IPS-15b (cell line): ENCODE results near the gene NEK4.
A peak's percentile ranks its signal among the peaks of the same experiment; 100 is the strongest.

Experiments
- H3K27me3 ChIP-seq: one replicate; pipeline ENCODE4 v1.6.1; 2013; ENCODE audit warnings: low read length; ENCODE audit not compliant: control insufficient read depth, insufficient read depth
- H3K36me3 ChIP-seq: one replicate; pipeline ENCODE4 v1.6.1; 2013; ENCODE audit warnings: low read length; ENCODE audit not compliant: control insufficient read depth, insufficient read depth
- H3K4me1 ChIP-seq: one replicate; pipeline ENCODE4 v1.6.1; 2013; ENCODE audit warnings: mild to moderate bottlenecking, low read length; ENCODE audit not compliant: control insufficient read depth, insufficient read depth
- H3K4me3 ChIP-seq: one replicate; pipeline ENCODE4 v1.5.1; 2013; ENCODE audit warnings: low read depth, low read length
- H3K9ac ChIP-seq: one replicate; pipeline ENCODE4 v1.6.1; 2013; ENCODE audit warnings: low read depth, mild to moderate bottlenecking, low read length
- H3K9me3 ChIP-seq: one replicate; pipeline ENCODE4 v1.6.1; 2013; ENCODE audit warnings: mild to moderate bottlenecking, low read length; ENCODE audit not compliant: control insufficient read depth, insufficient read depth

The NEK4 gene

GRCh38 chr3:52696830-52697631 is 73.7 kb downstream of the NEK4 start:
- Histone ChIP-seq H3K4me1 (no peaks in the 10 kb centered on the region), H3K9ac (no peak overlapping the region), H3K36me3 (peaks cover 42% of the 10 kb centered on the region)

GRCh38 chr3:52695798-52696671 is 74.7 kb downstream of the NEK4 start:
- H3K9me3 ChIP-seq, result no peaks in the 10 kb centered on the region
- no peaks in the 10 kb centered on the region for H3K27me3 ChIP-seq
- H3K4me3 ChIP-seq, result no peak overlapping the region
- peaks cover 46% of the 10 kb centered on the region for H3K36me3 ChIP-seq
- H3K9ac ChIP-seq, result no peak overlapping the region
- no peaks in the 10 kb centered on the region for H3K4me1 ChIP-seq

More at GRCh38 chr3:52696830-52697631, 73.7 kb downstream of the NEK4 start:
- H3K4me3 ChIP-seq, result no peak overlapping the region
- no peaks in the 10 kb centered on the region for H3K27me3 ChIP-seq
- H3K9me3 ChIP-seq, result no peaks in the 10 kb centered on the region

- Histone ChIP-seq H3K4me1 (no peaks in the 10 kb centered on the region), H3K4me3 (no peak overlapping the region), H3K9me3 (no peaks in the 10 kb centered on the region), H3K27me3 (no peaks in the 10 kb centered on the region), H3K36me3 (peaks cover 54% of the 10 kb centered on the region), H3K9ac (no peak overlapping the region)
Observed at GRCh38 chr3:52694528-52695189, 76.1 kb downstream of the NEK4 start.

- no peaks in the 10 kb centered on the region for H3K4me1 ChIP-seq
Observed at GRCh38 chr3:52693071-52693470, 77.7 kb downstream of the NEK4 start.

GRCh38 chr3:52690560-52690959 is 80.2 kb downstream of the NEK4 start:
- Histone ChIP-seq H3K4me1 (no peaks in the 10 kb centered on the region), H3K9me3 (no peaks in the 10 kb centered on the region), H3K4me3 (no peak overlapping the region), H3K9ac (no peak overlapping the region), H3K27me3 (no peaks in the 10 kb centered on the region), H3K36me3 (peaks cover 63% of the 10 kb centered on the region)

More at GRCh38 chr3:52693071-52693470, 77.7 kb downstream of the NEK4 start:
- H3K36me3 ChIP-seq, result peaks cover 70% of the 10 kb centered on the region
- H3K4me3 ChIP-seq, result no peak overlapping the region
- no peaks in the 10 kb centered on the region for H3K9me3 ChIP-seq
- no peak overlapping the region for H3K9ac ChIP-seq
- no peaks in the 10 kb centered on the region for H3K27me3 ChIP-seq

GRCh38 chr3:52689151-52689550 is 81.6 kb downstream of the NEK4 start:
- no peak overlapping the region for H3K4me3 ChIP-seq
- no peak overlapping the region for H3K9ac ChIP-seq

GRCh38 chr3:52688266-52688665 is 82.5 kb downstream of the NEK4 start:
- Histone ChIP-seq H3K4me3 (no peak overlapping the region), H3K9me3 (no peaks in the 10 kb centered on the region), H3K36me3 (peaks cover 47% of the 10 kb centered on the region), H3K9ac (no peak overlapping the region), H3K4me1 (peaks cover 7% of the 10 kb centered on the region), H3K27me3 (no peaks in the 10 kb centered on the region)

More at GRCh38 chr3:52689151-52689550, 81.6 kb downstream of the NEK4 start:
- peaks cover 7% of the 10 kb centered on the region for H3K4me1 ChIP-seq
- no peaks in the 10 kb centered on the region for H3K27me3 ChIP-seq
- peaks cover 55% of the 10 kb centered on the region for H3K36me3 ChIP-seq
- no peaks in the 10 kb centered on the region for H3K9me3 ChIP-seq

GRCh38 chr3:52685709-52686691 is 84.7 kb downstream of the NEK4 start, which contains the start of the genes GNL3 and PBRM1:
GNL3 (plus strand) TSS chr3:52686032; CDS start chr3:52686093, 61 bp downstream.
PBRM1 (minus strand) TSS chr3:52685913.
- H3K4me1 ChIP-seq, result peaks cover 10% of the 10 kb centered on the region
- peak within 1 kb of the TSS; percentile 97 for H3K4me3 ChIP-seq
- H3K36me3 ChIP-seq, result peaks cover 34% of the 10 kb centered on the region
- H3K27me3 ChIP-seq, result no peaks in the 10 kb centered on the region
- no peaks in the 10 kb centered on the region for H3K9me3 ChIP-seq
- H3K9ac ChIP-seq, result peak within 1 kb of the TSS; percentile 99

- peak overlapping the region; percentile 72 for H3K9ac ChIP-seq
- no peaks in the 10 kb centered on the region for H3K27me3 ChIP-seq
- peaks cover 30% of the 10 kb centered on the region for H3K36me3 ChIP-seq
- peaks cover 10% of the 10 kb centered on the region for H3K4me1 ChIP-seq
- H3K4me3 ChIP-seq, result peak overlapping the region; percentile 97
- H3K9me3 ChIP-seq, result no peaks in the 10 kb centered on the region
Observed at GRCh38 chr3:52685285-52685708, 85.4 kb downstream of the NEK4 start.

- Histone ChIP-seq H3K9me3 (no peaks in the 10 kb centered on the region), H3K9ac (no peak overlapping the region), H3K27me3 (no peaks in the 10 kb centered on the region), H3K4me3 (no peak overlapping the region), H3K36me3 (peaks cover 21% of the 10 kb centered on the region), H3K4me1 (peaks cover 10% of the 10 kb centered on the region)
Observed at GRCh38 chr3:52684184-52684583, 86.6 kb downstream of the NEK4 start.
